DOHH2 (cell line): ENCODE data around the gene SLC44A2.

Experiments
- H3F3A ChIP-seq: fragments of 200-600 bp; sonication (generic), shearing (Covaris generic); 2 replicates; pipeline ENCODE4 v1.6.0; 2016; ENCODE audit warnings: antibody characterized with exemption, mild to moderate bottlenecking; ENCODE audit not compliant: control insufficient read depth, insufficient read depth
- H3K27ac ChIP-seq: fragments of 200-600 bp; sonication (generic); 2 replicates; pipeline ENCODE4 v1.5.1; 2014; ENCODE audit warnings: low read depth, mild to moderate bottlenecking, low read length, moderate library complexity
- H3K27me3 ChIP-seq: fragments of 200-600 bp; sonication (generic); 2 replicates; pipeline ENCODE4 v1.6.1; 2014; ENCODE audit warnings: mild to moderate bottlenecking, low read length, mixed read lengths; ENCODE audit not compliant: control insufficient read depth
- H3K36me3 ChIP-seq: fragments of 200-600 bp; sonication (generic); 2 replicates; pipeline ENCODE4 v1.6.1; 2014; ENCODE audit warnings: mild to moderate bottlenecking, low read length, moderate library complexity, mixed read lengths; ENCODE audit not compliant: control insufficient read depth
- H3K4me1 ChIP-seq: fragments of 200-600 bp; sonication (generic); 2 replicates; pipeline ENCODE4 v1.6.1; 2014; ENCODE audit warnings: mild to moderate bottlenecking, low read length, mixed read lengths; ENCODE audit not compliant: control insufficient read depth
- H3K4me2 ChIP-seq: fragments of 200-600 bp; sonication (generic); 2 replicates; pipeline ENCODE4 v1.6.0; 2014; ENCODE audit warnings: mild to moderate bottlenecking, low read length, moderate library complexity
- H3K4me3 ChIP-seq: fragments of 200-600 bp; sonication (generic); 2 replicates; pipeline ENCODE4 v1.5.1; 2014; ENCODE audit warnings: mild to moderate bottlenecking, low read length, mixed read lengths
- H3K79me2 ChIP-seq: fragments of 200-600 bp; sonication (generic); 2 replicates; pipeline ENCODE4 v1.6.1; 2014; ENCODE audit warnings: mild to moderate bottlenecking, low read length, mixed read lengths; ENCODE audit not compliant: control insufficient read depth
- H3K9me2 ChIP-seq: fragments of 200-600 bp; sonication (generic); replicated peaks from 2 replicates; pipeline ENCODE4 v1.6.1; 2014; ENCODE audit warnings: mild to moderate bottlenecking, low read length, mixed read lengths; ENCODE audit not compliant: control insufficient read depth
- H3K9me3 ChIP-seq: fragments of 200-600 bp; sonication (generic); 2 replicates; pipeline ENCODE4 v1.6.1; 2014; ENCODE audit warnings: antibody characterized with exemption, low read length, mixed read lengths; ENCODE audit not compliant: control insufficient read depth, insufficient read depth
- H4K20me1 ChIP-seq: fragments of 200-600 bp; sonication (generic); 2 replicates; pipeline ENCODE4 v1.6.0; 2014; ENCODE audit warnings: low read depth, mild to moderate bottlenecking, antibody characterized with exemption, low read length, moderate library complexity; ENCODE audit not compliant: control insufficient read depth, insufficient read depth
- EZH2phosphoT487 ChIP-seq: fragments of 200-600 bp; sonication (generic); IDR thresholded peaks from 2 replicates; pipeline ENCODE4 v1.6.1; 2017; ENCODE audit warnings: borderline replicate concordance, mild to moderate bottlenecking, antibody characterized with exemption, low read length, moderate library complexity, mixed read lengths
- TF ChIP-seq, protein P1 (sequence below): fragments of 200-600 bp; sonication (generic); IDR thresholded peaks from one replicate; pipeline ENCODE4 v1.5.1; 2014; ENCODE audit warnings: antibody characterized with exemption, mild to moderate bottlenecking, low read depth, low read length; ENCODE audit not compliant: poor library complexity, severe bottlenecking

SLC44A2 gene

GRCh38 chr19:10653732-10654609 is 28.6 kb downstream of the SLC44A2 start, which contains the start of gene ILF3:
TSS of gene ILF3 (plus strand) at chr19:10654346. CDS start at chr19:10670606, 16,260 bp downstream.
- Histone ChIP-seq H3K27me3 (no peaks in the 10 kb centered on the region), H3K9me2 (no peaks in the 10 kb centered on the region), H3K4me3 (peak within 1 kb of the TSS; percentile 97), H3K79me2 (peaks cover 71% of the 10 kb centered on the region), H3K4me1 (peaks cover 45% of the 10 kb centered on the region), H4K20me1 (peaks cover 24% of the 10 kb centered on the region), H3K27ac (peak within 1 kb of the TSS; percentile 84), H3F3A (peaks cover 23% of the 10 kb centered on the region), H3K36me3 (peaks cover 60% of the 10 kb centered on the region), H3K4me2 (peak within 1 kb of the TSS; percentile 89), H3K9me3 (no peaks in the 10 kb centered on the region)
- TF ChIP-seq, protein P1, sequence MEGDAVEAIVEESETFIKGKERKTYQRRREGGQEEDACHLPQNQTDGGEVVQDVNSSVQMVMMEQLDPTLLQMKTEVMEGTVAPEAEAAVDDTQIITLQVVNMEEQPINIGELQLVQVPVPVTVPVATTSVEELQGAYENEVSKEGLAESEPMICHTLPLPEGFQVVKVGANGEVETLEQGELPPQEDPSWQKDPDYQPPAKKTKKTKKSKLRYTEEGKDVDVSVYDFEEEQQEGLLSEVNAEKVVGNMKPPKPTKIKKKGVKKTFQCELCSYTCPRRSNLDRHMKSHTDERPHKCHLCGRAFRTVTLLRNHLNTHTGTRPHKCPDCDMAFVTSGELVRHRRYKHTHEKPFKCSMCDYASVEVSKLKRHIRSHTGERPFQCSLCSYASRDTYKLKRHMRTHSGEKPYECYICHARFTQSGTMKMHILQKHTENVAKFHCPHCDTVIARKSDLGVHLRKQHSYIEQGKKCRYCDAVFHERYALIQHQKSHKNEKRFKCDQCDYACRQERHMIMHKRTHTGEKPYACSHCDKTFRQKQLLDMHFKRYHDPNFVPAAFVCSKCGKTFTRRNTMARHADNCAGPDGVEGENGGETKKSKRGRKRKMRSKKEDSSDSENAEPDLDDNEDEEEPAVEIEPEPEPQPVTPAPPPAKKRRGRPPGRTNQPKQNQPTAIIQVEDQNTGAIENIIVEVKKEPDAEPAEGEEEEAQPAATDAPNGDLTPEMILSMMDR, result no peak
- no peak for TF ChIP-seq EZH2phosphoT487

GRCh38 chr19:10654610-10655456 is 29.5 kb downstream of the SLC44A2 start:
- H3K27me3 ChIP-seq, result no peaks in the 10 kb centered on the region
- H3K4me1 ChIP-seq, result peaks cover 54% of the 10 kb centered on the region
- H4K20me1 ChIP-seq, result peaks cover 28% of the 10 kb centered on the region
- peak overlapping the region; percentile 84 for H3K27ac ChIP-seq
- H3K9me3 ChIP-seq, result no peaks in the 10 kb centered on the region
- peaks cover 26% of the 10 kb centered on the region for H3F3A ChIP-seq
- H3K4me2 ChIP-seq, result peak overlapping the region; percentile 89
- H3K36me3 ChIP-seq, result peaks cover 66% of the 10 kb centered on the region
- TF ChIP-seq EZH2phosphoT487, result no peak
- TF ChIP-seq, protein P1, result no peak
- no peaks in the 10 kb centered on the region for H3K9me2 ChIP-seq
- peak overlapping the region; percentile 97 for H3K4me3 ChIP-seq
- peaks cover 80% of the 10 kb centered on the region for H3K79me2 ChIP-seq

- no peak for TF ChIP-seq EZH2phosphoT487
- TF ChIP-seq, protein P1, result peak; percentile 49
- peak overlapping the region; percentile 97 for H3K4me3 ChIP-seq
- peaks cover 74% of the 10 kb centered on the region for H3K36me3 ChIP-seq
- peaks cover 28% of the 10 kb centered on the region for H3F3A ChIP-seq
- H3K27me3 ChIP-seq, result no peaks in the 10 kb centered on the region
- H3K27ac ChIP-seq, result peak overlapping the region; percentile 84
- H3K9me2 ChIP-seq, result no peaks in the 10 kb centered on the region
- peaks cover 62% of the 10 kb centered on the region for H3K4me1 ChIP-seq
- H3K4me2 ChIP-seq, result peak overlapping the region; percentile 89
- peaks cover 33% of the 10 kb centered on the region for H4K20me1 ChIP-seq
- peaks cover 88% of the 10 kb centered on the region for H3K79me2 ChIP-seq
- no peaks in the 10 kb centered on the region for H3K9me3 ChIP-seq
These were observed 30.3 kb downstream of the SLC44A2 start for GRCh38 chr19:10655457-10656312.
